Panc1 (cell line): ENCODE results near the gene AKIRIN2. TPM values are rescaled to one million over a fixed set of nuclear protein-coding genes. Genes with fewer than 3 reads are reported as not detected.

Source experiments
- ATAC-seq: fragments of 200-7000 bp; cut with Tn5 transposase; 2 replicates; pipeline ENCODE4 v1.9.1; 2020; ENCODE audit warnings: mild to moderate bottlenecking, moderate library complexity
- BruUV-seq: library from RNA; stranded (reverse); fragments of 400-500 nt; replicated peaks from 2 replicates; lab custom pipeline; 2021; lab: Mats Ljungman, UMichigan
- CTCF ChIA-PET: fragments of 300-600 bp; sonication (Branson Sonifier 250); formaldehyde crosslinking; loops from one replicate; lab custom pipeline; 2022; ENCODE audit warnings: antibody characterized with exemption; lab: Charles Lee
- POLR2A ChIA-PET: fragments of 300-600 bp; sonication (Branson Sonifier 250); formaldehyde crosslinking; loops from one replicate; lab custom pipeline; 2022; ENCODE audit warnings: antibody characterized with exemption; lab: Charles Lee
- DNase-seq: peaks from one replicate; pipeline ENCODE4 v3.0.0-alpha.2; 2010; ENCODE audit warnings: low read depth, low spot score
- H3K27ac ChIP-seq: 2 replicates; pipeline ENCODE4 v1.5.1; 2011; ENCODE audit warnings: mild to moderate bottlenecking, low read length, inconsistent platforms
- H3K27me3 ChIP-seq: fragments of 200-500 bp; sonication (Bioruptor generic); 2 replicates; pipeline ENCODE4 v1.6.0; 2014; ENCODE audit warnings: low read length, inconsistent platforms; ENCODE audit not compliant: control insufficient read depth, insufficient read depth
- H3K36me3 ChIP-seq: fragments of 200-500 bp; sonication (Bioruptor generic); 2 replicates; pipeline ENCODE4 v1.5.1; 2014; ENCODE audit warnings: inconsistent platforms, mild to moderate bottlenecking, low read length, moderate library complexity; ENCODE audit not compliant: control insufficient read depth, insufficient read depth
- H3K4me1 ChIP-seq: 2 replicates; pipeline ENCODE4 v1.5.1; 2011; ENCODE audit warnings: inconsistent platforms, mild to moderate bottlenecking, low read length, moderate library complexity; ENCODE audit not compliant: control insufficient read depth, insufficient read depth
- H3K4me3 ChIP-seq, 2 experiments: 2 replicates each; pipeline ENCODE4 v1.5.1; 2011 to 2012; ENCODE audit warnings: low read depth in 2 of 2, low read length in 2 of 2, mild to moderate bottlenecking in 2 of 2, inconsistent platforms in 1 of 2, moderate library complexity in 1 of 2
- H3K9me3 ChIP-seq: fragments of 200-500 bp; sonication (Bioruptor generic); 2 replicates; pipeline ENCODE4 v1.5.1; 2014; ENCODE audit warnings: low read depth, mild to moderate bottlenecking, inconsistent platforms, low read length, moderate library complexity; ENCODE audit not compliant: control insufficient read depth, insufficient read depth
- POLR2AphosphoS5 ChIP-seq: IDR thresholded peaks from 2 replicates; pipeline ENCODE4 v1.6.1; 2012; ENCODE audit warnings: mild to moderate bottlenecking, low read depth, low read length, moderate library complexity
- SIN3A ChIP-seq: IDR thresholded peaks from 2 replicates; pipeline ENCODE4 v1.6.1; 2012; ENCODE audit warnings: low read depth, mild to moderate bottlenecking, low read length, moderate library complexity, borderline replicate concordance; ENCODE audit not compliant: insufficient read depth
- TCF7L2 ChIP-seq: IDR thresholded peaks from 2 replicates; pipeline ENCODE4 v1.6.1; 2011; ENCODE audit warnings: mild to moderate bottlenecking, low read depth, low read length, inconsistent platforms
- in situ Hi-C: cut with HindIII; loops from 2 replicates; pipeline ENCODE4 v1.10.0; 2016; ENCODE audit warnings: low sequenced_read_pairs, low pct_unique_long_range_greater_than_20kb
- intact Hi-C: fragments of 100-400 bp; cut with micrococcal nuclease; formaldehyde crosslinking; loops from one replicate; pipeline ENCODE4 v1.10.0; 2022; ENCODE audit not compliant: unreplicated experiment
- total RNA-seq: library from RNA; stranded (reverse); gene quantifications from one replicate; pipeline ENCODE4 v1.2.1, GENCODE V29; 2021; ENCODE audit not compliant: unreplicated experiment
- TF ChIP-seq, protein P1 (sequence below): fragments of 450-650 bp; IDR thresholded peaks from 2 replicates; pipeline ENCODE4 v1.5.1; 2017; ENCODE audit warnings: mild to moderate bottlenecking
- TF ChIP-seq, protein P2 (sequence below), 2 experiments: IDR thresholded peaks; 2 replicates each; pipeline ENCODE4 v1.6.1; 2011 to 2012; ENCODE audit warnings: low read depth in 2 of 2, control low read depth in 1 of 2, low read length in 1 of 2, mild to moderate bottlenecking in 1 of 2, moderate library complexity in 1 of 2; ENCODE audit not compliant: insufficient read depth in 1 of 2

Gene AKIRIN2
- total RNA-seq, 1 experiment from 2014 or later = 47.6 TPM

DNA sequence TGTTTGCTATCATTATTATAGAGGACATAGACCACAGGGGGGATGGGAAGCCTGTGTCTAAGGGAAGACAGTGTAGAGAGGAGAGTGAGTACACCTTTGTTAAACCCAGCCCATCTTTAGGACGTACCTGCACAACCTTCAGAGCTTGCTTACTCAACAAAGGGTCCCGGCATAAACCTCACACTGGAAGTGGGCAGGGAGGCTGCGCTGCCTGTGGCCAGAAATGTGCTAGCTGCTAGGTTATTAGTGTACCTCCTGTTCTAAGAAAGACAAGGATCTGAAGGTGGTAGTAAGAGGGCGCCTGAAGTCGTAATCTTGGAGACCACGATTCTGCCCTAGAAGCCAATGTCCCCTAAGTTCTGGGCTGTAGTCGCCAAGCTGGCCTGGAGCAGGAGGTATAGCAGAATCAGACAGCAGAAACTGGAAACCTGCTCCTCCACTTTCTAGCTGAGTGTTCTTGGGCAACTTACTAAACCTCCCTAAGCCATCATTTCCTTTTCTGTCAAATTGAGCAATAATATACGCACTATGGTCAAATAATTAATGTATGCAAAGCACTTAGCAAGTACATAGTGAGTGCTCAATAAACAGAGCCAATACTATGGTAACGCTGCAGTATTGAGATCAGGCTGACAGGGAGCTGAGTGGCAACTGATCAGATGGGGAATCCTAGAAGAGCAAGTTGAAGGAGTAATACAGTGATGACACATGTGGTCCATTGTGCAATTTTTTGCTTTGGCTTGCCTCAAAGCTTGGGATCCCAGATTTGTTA is 16.8 kb upstream of the AKIRIN2 start:
- no peaks in the 10 kb centered on the region for H3K27me3 ChIP-seq
- BruUV-seq = no TSS peak
- no peak overlapping the region for H3K4me3 ChIP-seq
- peaks cover 15% of the 10 kb centered on the region for H3K4me1 ChIP-seq
- no peaks in the 10 kb centered on the region for H3K36me3 ChIP-seq
- in situ Hi-C loops = no loop called here
- no peak for DNase-seq
- no peak overlapping the region for H3K27ac ChIP-seq
- POLR2A ChIA-PET = no interaction called here
- H3K9me3 ChIP-seq = no peaks in the 10 kb centered on the region
- TF ChIP-seq, protein P1, sequence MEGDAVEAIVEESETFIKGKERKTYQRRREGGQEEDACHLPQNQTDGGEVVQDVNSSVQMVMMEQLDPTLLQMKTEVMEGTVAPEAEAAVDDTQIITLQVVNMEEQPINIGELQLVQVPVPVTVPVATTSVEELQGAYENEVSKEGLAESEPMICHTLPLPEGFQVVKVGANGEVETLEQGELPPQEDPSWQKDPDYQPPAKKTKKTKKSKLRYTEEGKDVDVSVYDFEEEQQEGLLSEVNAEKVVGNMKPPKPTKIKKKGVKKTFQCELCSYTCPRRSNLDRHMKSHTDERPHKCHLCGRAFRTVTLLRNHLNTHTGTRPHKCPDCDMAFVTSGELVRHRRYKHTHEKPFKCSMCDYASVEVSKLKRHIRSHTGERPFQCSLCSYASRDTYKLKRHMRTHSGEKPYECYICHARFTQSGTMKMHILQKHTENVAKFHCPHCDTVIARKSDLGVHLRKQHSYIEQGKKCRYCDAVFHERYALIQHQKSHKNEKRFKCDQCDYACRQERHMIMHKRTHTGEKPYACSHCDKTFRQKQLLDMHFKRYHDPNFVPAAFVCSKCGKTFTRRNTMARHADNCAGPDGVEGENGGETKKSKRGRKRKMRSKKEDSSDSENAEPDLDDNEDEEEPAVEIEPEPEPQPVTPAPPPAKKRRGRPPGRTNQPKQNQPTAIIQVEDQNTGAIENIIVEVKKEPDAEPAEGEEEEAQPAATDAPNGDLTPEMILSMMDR = no peak
- TF ChIP-seq, protein P2, sequence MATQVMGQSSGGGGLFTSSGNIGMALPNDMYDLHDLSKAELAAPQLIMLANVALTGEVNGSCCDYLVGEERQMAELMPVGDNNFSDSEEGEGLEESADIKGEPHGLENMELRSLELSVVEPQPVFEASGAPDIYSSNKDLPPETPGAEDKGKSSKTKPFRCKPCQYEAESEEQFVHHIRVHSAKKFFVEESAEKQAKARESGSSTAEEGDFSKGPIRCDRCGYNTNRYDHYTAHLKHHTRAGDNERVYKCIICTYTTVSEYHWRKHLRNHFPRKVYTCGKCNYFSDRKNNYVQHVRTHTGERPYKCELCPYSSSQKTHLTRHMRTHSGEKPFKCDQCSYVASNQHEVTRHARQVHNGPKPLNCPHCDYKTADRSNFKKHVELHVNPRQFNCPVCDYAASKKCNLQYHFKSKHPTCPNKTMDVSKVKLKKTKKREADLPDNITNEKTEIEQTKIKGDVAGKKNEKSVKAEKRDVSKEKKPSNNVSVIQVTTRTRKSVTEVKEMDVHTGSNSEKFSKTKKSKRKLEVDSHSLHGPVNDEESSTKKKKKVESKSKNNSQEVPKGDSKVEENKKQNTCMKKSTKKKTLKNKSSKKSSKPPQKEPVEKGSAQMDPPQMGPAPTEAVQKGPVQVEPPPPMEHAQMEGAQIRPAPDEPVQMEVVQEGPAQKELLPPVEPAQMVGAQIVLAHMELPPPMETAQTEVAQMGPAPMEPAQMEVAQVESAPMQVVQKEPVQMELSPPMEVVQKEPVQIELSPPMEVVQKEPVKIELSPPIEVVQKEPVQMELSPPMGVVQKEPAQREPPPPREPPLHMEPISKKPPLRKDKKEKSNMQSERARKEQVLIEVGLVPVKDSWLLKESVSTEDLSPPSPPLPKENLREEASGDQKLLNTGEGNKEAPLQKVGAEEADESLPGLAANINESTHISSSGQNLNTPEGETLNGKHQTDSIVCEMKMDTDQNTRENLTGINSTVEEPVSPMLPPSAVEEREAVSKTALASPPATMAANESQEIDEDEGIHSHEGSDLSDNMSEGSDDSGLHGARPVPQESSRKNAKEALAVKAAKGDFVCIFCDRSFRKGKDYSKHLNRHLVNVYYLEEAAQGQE (IDR thresholded peaks at IDR 0.05; ENCODE audit: insufficient read depth in 1 of 2, low read depth in 2 of 2, low read length in 1 of 2) = no peak
- TF ChIP-seq SIN3A (no peak), POLR2AphosphoS5 (no peak), TCF7L2 (no peak)
- ATAC-seq = no peak
- intact Hi-C loops = no loop called here
- CTCF ChIA-PET = no interaction called here

DNA sequence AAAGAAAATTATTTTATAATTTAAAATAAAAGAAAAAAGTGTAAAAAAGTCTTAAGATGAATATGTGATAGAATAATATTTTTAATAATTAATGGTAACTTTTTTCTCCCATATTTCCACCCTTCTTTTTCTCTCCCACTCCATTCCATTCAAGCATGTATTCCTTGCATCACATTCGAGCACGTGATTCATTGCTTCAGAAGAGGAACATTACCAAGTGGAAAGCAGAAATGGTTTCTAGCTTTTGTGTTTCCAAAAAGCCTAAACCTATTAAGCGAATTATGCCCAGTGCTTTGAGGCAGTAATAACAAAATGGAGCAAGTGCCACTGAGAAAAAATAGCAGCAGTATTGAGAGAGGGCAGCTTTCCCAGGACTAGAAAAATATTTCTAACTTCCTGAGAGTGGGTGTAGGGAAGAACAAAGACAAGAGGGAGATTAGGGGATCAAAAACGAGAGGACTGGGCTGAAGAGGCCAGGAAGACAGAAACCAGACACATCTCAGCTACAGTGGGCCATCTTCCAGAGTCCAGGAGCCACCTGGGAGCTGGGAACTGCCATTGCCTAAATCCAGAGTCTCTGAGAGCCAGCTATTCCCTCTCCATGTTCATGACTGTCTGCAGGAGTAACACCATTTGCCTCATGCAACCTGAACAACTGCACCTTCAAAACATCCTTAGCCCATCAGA is 15.0 kb upstream of the AKIRIN2 start:
- CTCF ChIA-PET = no interaction called here
- Histone ChIP-seq H3K4me3 (no peak overlapping the region), H3K4me1 (no peaks in the 10 kb centered on the region), H3K9me3 (no peaks in the 10 kb centered on the region), H3K36me3 (no peaks in the 10 kb centered on the region), H3K27ac (no peak overlapping the region), H3K27me3 (no peaks in the 10 kb centered on the region)
- no peak for TF ChIP-seq POLR2AphosphoS5
- TF ChIP-seq TCF7L2 = no peak
- TF ChIP-seq SIN3A = no peak
- TF ChIP-seq, protein P1 = no peak
- TF ChIP-seq, protein P2 (IDR thresholded peaks at IDR 0.05; ENCODE audit: insufficient read depth in 1 of 2, low read depth in 2 of 2, low read length in 1 of 2) = no peak
- DNase-seq (no peak), ATAC-seq (no peak)
- in situ Hi-C loops (no loop called here), intact Hi-C loops (no loop called here)
- POLR2A ChIA-PET = no interaction called here
- BruUV-seq = no TSS peak
